H1 (cell line): ENCODE data around the gene CXCL17. TPM values are rescaled to one million over a fixed set of nuclear protein-coding genes. Genes with fewer than 3 reads are reported as not detected.

Experiments
- CBX5 ChIP-seq: fragments of 300-800, 300-1000 bp; sonication (generic); IDR thresholded peaks from 2 replicates; pipeline ENCODE4 v1.7.1; 2016; ENCODE audit warnings: antibody characterized with exemption, low read length, low read depth
- EP300 ChIP-seq, 2 experiments: IDR thresholded peaks; 1 replicate in 1 of 2; 2 replicates in 1 of 2; pipeline ENCODE4 v1.6.1; 2011 to 2012; ENCODE audit warnings: low read depth in 2 of 2, low read length in 2 of 2, mild to moderate bottlenecking in 2 of 2, borderline replicate concordance in 1 of 2, inconsistent platforms in 1 of 2, moderate library complexity in 1 of 2
- EZH2 ChIP-seq: fragments of 200-600 bp; sonication (generic); IDR thresholded peaks from 2 replicates; pipeline ENCODE4 v1.7.1; 2012; ENCODE audit warnings: low read depth, mild to moderate bottlenecking, moderate library complexity, low read length, inconsistent platforms; ENCODE audit not compliant: severe bottlenecking
- GABPA ChIP-seq: IDR thresholded peaks from 2 replicates; pipeline ENCODE4 v1.6.1; 2011; ENCODE audit warnings: mild to moderate bottlenecking, low read length, moderate library complexity, borderline replicate concordance; ENCODE audit not compliant: insufficient read depth
- GTF2F1 ChIP-seq: IDR thresholded peaks from 2 replicates; pipeline ENCODE4 v1.6.1; 2012; ENCODE audit warnings: low read depth, low read length, improper control_type of control experiment, borderline replicate concordance
- KDM1A ChIP-seq: fragments of 200-600, 300-600 bp; sonication (generic); IDR thresholded peaks from 2 replicates; pipeline ENCODE4 v1.7.1; 2016; ENCODE audit warnings: mild to moderate bottlenecking, low read length, borderline replicate concordance
- MAX ChIP-seq: IDR thresholded peaks from 2 replicates; pipeline ENCODE4 v1.6.1; 2012; ENCODE audit warnings: inconsistent platforms
- NANOG ChIP-seq: IDR thresholded peaks from 2 replicates; pipeline ENCODE4 v1.6.1; 2011; ENCODE audit warnings: low read length, low read depth, mild to moderate bottlenecking, inconsistent platforms; ENCODE audit not compliant: insufficient read depth, poor library complexity, severe bottlenecking
- PHF8 ChIP-seq: fragments of 200-600 bp; sonication (generic); conservative IDR thresholded peaks from 2 replicates; pipeline ENCODE4 v1.7.1; 2012; ENCODE audit warnings: low read depth, mild to moderate bottlenecking, inconsistent platforms, low read length, moderate library complexity
- SIN3A ChIP-seq, 2 experiments: IDR thresholded peaks in 1 of 2; conservative IDR thresholded peaks in 1 of 2; 2 replicates each; pipeline ENCODE4 v1.6.1; 2011 to 2012; ENCODE audit warnings: low read length in 2 of 2, improper control_type of control experiment in 1 of 2, low read depth in 1 of 2, mild to moderate bottlenecking in 1 of 2
- polyA plus RNA-seq, 7 experiments: library from polyadenylated mRNA; depleted of rRNA in 3 of 7; stranded (reverse) in 5 of 7; unstranded in 2 of 7; fragments of >200 nt in 5 of 7; fragments of 200-250 nt in 2 of 7; gene quantifications; 1 replicate in 5 of 7; 2 replicates in 1 of 7; 4 replicates in 1 of 7; pipeline versions ENCODE4 v1.2.1 to v1.2.3, GENCODE V29; 2011 to 2013; ENCODE audit warnings: missing spikeins in 2 of 7, mixed read lengths in 2 of 7
- total RNA-seq: library from RNA; stranded (reverse); fragmentation: NEBNext Ultra II Directional; extraction: Animal tissue kit (Norgen Biotek cat#: 25700); gene quantifications from 2 replicates; pipeline ENCODE4 v1.2.1, GENCODE V29; 2021

Gene CXCL17
- total and polyA plus RNA-seq, 2 of the 8 experiments (the other 6 are each of a cell fraction or from before 2014, with no cell fraction given), result not detected

GRCh38 chr19:42403586-42403985, 39.2 kb downstream of the CXCL17 start (continued):
- no peak for TF ChIP-seq KDM1A
- TF ChIP-seq PHF8, result no peak
- no peak for TF ChIP-seq EZH2
- no peak for TF ChIP-seq NANOG
- no peak for TF ChIP-seq GTF2F1
- TF ChIP-seq CBX5, result no peak
- TF ChIP-seq SIN3A (conservative IDR thresholded peaks at IDR 0.05 in 1 of 2, IDR thresholded peaks at IDR 0.05 in 1 of 2; ENCODE audit: low read depth in 1 of 2, low read length in 2 of 2), result no peak
- TF ChIP-seq MAX, result no peak
- no peak for TF ChIP-seq EP300 (IDR thresholded peaks at IDR 0.05; ENCODE audit: borderline replicate concordance in 1 of 2, low read depth in 2 of 2, low read length in 2 of 2)
- no peak for TF ChIP-seq GABPA
